NCI-H2081 treated with DMSO at 0.1 percent for 48 hours (cell line): ENCODE results near the gene FAM53B.

Source experiments
- DNase-seq: peaks from one replicate; lab custom pipeline; 2025; lab: John Stamatoyannopoulos, UW

FAM53B gene

GRCh38 chr10:124677749-124678556 lies 66.2 kb downstream of the FAM53B start:
- no peak for DNase-seq

- no peak for DNase-seq
These were observed 66.9 kb downstream of the FAM53B start for GRCh38 chr10:124677293-124677699.

- DNase-seq, result no peak
These were observed 67.6 kb downstream of the FAM53B start for GRCh38 chr10:124676416-124677062.

DNA sequence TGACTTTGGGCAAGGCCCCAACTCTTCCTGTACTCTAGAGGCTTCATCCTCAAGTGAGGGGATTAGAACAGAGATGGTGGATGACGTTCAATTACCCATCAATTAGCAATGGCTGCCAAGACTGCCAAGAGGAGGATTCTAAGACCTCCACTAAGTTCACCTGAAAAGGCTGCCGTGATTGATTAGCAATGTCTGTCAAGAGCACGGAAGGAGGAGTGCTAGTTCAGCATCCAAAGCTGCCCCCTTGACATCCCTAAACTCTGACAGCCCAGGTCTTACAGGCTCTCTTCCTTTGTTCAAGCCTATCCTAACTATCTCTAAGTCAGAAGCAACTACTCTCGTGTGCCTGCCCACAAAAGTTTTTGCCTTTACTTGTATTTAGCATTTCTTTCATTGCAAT lies 68.4 kb downstream of the FAM53B start:
- DNase-seq, result no peak

GRCh38 chr10:124675261-124675660 lies 68.9 kb downstream of the FAM53B start:
- DNase-seq, result no peak

- DNase-seq, result no peak
These were observed 69.4 kb downstream of the FAM53B start for GRCh38 chr10:124674768-124675222.

DNA sequence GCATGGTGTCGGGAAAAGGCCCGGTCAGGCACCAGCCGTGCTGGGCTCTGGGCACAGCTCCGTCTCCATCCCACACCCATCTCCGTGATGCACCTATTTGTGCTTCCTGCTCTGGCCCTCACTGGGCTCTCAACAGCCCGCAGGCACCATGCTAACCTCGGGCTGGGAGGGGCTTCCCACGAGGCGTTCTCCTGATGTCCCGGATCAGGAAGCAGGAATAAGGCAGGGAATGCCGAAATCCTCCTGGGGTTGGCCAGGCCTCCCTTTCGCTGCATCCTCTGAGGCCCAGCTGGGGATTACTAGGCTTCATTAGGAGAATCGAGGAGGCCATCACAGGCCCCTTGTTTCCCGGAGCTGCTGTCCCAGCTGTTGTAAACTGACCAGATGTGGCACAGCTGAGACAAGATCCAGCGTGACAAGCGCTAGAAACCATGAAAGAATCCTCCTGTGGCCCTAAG lies 72.0 kb downstream of the FAM53B start:
- DNase-seq, result no peak

- no peak for DNase-seq
These were observed 72.6 kb downstream of the FAM53B start for GRCh38 chr10:124671486-124672075.

DNA sequence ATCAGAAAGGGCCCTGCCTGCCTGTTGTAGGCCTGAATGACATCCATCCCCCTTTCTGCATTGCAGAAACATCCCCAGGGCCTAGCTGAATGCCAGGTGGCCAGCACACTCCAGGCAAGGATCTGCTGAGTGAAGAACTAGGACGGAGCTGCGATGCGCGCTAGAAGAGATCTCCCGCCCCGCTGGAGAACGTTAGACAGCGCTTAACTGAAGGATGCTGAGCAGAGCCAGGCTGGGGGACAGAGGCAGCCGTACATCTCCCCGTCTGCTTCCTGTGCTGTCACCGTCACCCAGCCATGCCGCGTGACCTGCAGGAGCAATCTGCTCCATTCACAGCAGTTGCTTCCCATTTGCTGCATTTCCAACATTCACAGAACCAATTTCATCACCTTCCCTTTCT lies 73.3 kb downstream of the FAM53B start:
- DNase-seq, result no peak

GRCh38 chr10:124669824-124670654 lies 74.1 kb downstream of the FAM53B start:
- no peak for DNase-seq

DNA sequence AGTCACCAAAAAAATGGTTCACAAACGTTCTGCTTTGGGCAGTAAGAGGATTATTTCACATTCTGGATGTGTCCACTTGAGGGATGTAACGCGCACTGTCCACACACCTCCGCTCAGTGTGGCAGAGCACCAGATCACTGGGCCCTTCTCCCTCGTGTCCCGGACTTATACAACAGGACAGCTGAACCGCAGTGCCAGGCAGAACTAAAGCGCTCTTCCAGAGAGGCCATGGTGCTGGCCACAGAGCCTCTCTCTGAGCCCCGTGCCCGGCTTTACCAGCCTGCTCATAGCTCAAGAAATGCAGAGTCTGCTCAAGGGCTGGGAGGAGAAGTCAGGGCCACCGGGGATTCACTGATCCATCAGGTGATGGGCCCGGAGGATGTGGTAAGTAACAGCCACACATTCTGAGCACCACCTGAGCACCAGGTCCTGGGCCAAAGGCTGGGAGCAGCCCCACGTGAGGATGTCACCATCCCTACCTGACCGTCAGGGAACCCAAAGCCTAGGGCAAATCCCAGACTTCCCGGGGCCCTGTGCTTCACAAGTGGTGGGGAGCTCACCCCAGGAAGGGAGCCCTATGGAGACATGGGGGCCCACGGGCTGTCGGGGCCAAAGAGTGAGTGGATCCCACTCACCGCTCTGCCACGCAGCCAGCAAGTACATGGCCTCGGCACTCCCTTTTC lies 74.9 kb downstream of the FAM53B start:
- no peak for DNase-seq

GRCh38 chr10:124668517-124669051 lies 75.6 kb downstream of the FAM53B start:
- no peak for DNase-seq

GRCh38 chr10:124667425-124668345 lies 76.5 kb downstream of the FAM53B start:
- DNase-seq, result no peak

DNA sequence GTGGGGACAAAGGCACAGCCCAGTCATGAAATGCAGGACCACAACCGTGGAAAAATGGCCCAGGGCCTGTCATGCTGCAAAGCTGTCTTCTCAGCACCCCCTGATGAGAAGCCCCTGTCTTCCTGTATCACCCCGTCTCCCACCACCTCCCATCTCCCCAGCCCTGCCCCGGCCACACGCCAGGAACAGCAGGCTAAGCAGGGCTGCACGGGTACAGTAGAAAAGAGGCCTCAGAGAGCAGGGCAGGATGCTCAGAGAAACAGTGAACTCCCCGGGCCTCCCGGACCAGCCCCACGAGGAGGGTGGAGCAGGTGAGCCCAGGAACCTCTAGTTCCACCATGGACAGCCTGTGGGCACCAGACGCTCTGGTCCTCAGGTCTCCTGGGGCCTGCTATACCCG lies 77.7 kb downstream of the FAM53B start:
- DNase-seq, result no peak

DNA sequence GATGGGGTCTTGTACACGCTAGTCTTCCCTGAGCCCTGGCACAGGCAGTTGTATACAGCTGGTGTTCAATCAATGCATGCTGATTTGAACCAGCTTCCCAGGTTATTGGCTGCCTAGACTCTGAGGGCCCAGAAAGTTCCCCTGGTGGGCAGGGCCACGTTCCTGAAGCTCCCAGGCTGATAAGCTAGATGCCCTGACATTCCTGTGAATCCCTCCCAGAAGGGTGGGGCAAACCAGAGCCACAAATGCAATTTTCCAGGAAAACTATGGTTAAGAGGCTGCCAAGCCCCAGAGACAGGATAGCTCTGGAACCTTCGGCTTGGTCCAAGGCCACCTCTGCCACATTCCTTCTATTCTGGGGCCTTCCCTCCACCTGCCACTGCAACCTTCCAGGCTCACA lies 78.2 kb downstream of the FAM53B start:
- DNase-seq, result no peak

DNA sequence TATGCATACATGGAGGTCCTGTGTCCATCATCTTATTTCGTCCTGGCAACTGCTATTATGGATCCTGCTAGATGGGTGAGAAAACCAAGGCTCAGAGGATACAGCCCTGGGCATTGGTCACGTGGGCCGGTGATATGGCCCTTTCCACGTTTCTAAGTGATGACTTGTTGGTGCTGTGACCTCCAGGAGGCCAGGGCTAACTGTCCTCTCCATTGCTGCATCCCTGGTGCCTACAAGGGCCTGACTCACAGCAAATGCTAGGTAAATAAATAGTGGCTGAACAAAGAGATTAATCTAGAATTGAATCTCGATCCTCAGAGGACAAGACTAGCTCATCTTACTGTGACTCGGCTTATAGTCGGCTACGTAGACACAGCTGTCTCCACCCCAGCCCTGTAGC lies 78.6 kb downstream of the FAM53B start:
- no peak for DNase-seq

DNA sequence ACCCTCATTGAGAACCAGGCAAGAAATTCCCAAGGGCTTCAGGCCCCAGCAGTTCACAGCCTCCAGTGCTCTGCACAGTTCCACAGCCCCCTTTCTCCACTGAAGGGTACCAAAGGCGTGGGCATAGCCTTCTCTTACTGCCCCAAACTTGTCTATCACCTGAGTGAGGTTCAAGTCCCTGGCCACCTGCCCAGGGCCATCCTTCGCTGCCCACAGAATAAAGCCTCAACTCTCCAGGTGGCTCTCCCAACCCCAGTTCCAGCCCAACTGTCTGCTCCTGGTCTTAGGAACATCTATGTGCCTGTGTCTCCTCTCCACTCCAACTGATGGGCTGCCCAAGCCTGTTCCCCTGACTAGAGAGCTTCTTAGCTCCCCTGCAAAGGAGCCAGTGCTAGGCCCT lies 79.1 kb downstream of the FAM53B start:
- no peak for DNase-seq

DNA sequence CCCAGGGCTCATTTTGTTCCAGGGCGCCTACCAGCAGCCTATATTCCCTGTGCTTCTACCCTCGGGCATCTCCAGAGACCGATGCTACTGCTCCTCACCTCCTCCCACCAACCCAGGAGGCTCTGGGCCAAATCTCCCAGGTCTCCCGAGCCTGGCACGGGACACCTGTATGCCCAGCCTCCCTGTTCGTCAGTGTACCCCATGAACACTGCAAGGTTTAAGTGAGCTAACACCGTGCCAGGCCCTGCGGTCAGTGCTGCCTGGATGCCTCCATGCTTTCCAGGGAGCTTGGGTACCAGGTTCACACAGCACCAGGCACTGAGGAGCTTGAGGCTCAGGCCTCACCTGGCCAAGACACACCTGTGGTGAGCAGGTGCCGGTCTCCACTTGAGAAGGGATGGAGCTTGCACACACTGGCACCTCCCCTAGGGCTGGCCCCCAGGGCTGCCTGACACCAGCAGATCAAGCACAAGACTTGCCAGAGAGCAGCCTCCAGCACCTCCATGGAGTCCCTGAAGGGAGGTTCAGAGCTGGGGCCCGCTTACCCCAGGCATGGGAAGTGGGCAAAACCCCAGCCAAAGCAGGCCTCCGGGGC lies 80.3 kb downstream of the FAM53B start:
- no peak for DNase-seq

GRCh38 chr10:124663228-124663627 lies 81.0 kb downstream of the FAM53B start:
- DNase-seq, result no peak

DNA sequence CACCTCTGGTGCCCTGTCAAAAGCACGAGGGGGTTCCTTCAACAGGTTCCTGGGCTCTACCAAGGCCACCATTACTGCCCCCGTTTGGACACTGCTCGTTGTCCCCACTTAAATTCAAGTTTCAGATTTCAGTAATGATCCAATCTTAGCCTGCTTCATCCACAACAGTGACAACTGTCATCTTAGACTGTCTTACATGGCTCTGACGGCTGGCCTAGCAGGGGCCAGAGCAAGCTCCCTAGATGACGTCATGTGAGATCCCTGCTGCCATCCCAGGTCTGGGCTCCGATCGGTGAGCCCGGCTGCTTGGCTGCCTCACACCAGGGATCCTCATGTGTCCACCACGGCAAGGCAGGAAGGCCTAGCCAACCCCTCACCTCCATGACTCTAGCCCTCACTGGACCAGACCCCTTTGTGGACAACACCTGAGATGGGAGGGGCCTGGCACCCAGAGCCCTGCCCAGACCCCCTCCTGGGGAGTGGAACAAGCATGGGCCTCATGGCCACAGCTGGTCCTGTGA lies 82.5 kb downstream of the FAM53B start:
- DNase-seq, result no peak
